ENCODE measurements around the gene STXBP4.

DNA sequence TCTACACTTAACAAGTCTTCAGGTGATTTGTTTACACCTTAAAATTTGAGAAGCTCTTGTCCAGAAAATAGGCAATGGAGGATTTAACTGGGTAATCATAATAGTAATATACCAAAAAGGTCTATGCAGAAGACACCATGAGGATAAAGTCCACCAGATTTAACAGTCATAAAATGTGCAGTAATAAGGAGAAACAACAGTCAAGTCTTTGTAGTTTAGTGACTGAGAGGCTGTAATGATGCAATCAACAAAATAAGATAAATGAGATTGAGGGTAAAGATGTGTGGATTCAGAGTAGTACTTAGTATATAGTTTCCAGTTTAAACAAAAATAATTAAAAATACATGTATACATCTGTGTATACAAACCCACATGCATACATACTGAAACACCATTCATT is 91.2 kb downstream of the STXBP4 start:
- no peak for TF ChIP-seq POLR2AphosphoS5 (IDR thresholded peaks at IDR 0.05)
- TF ChIP-seq POLR2A (IDR thresholded peaks at IDR 0.05; ENCODE audit: low read depth) = no peak
